Urinary bladder (tissue), 4 donors: ENCODE measurements around the gene NCOA1. TPM values are rescaled to one million over a fixed set of nuclear protein-coding genes. Genes with fewer than 3 reads are reported as not detected.
"Not testable (repeated sequence)": the region's sequence is repeated elsewhere in the genome, so short reads cannot be mapped to it uniquely, and the experiment has no call there.

Experiments
- DNase-seq: peaks from one replicate; pipeline ENCODE4 v3.0.0-alpha.2; 2015; ENCODE audit errors: extremely low spot score
- H3K27ac ChIP-seq: one replicate; pipeline ENCODE4 v1.5.1; 2013; ENCODE audit warnings: low read depth, mild to moderate bottlenecking, moderate library complexity
- H3K36me3 ChIP-seq: one replicate; pipeline ENCODE4 v1.6.1; 2013; ENCODE audit warnings: mild to moderate bottlenecking, moderate library complexity; ENCODE audit not compliant: insufficient read depth
- H3K4me1 ChIP-seq: one replicate; pipeline ENCODE4 v1.6.1; 2013; ENCODE audit warnings: mild to moderate bottlenecking, moderate library complexity; ENCODE audit not compliant: insufficient read depth
- H3K4me3 ChIP-seq: one replicate; pipeline ENCODE4 v1.5.1; 2013; ENCODE audit warnings: low read depth, low read length
- WGBS: extraction: QIAGEN DNeasy Blood & Tissue Kit; methylation state at CpG from one replicate; pipeline ENCODE4 v1.1.7; 2013; 5-methylcytosine and 5-hydroxymethylcytosine counted together
- polyA plus RNA-seq: library from polyadenylated mRNA; stranded (reverse); fragments of 200-250 nt; gene quantifications from one replicate; pipeline ENCODE4 v1.2.3, GENCODE V29; 2013
- total RNA-seq: library from RNA; depleted of rRNA; stranded (reverse); fragments of >200 nt; gene quantifications from one replicate; pipeline ENCODE4 v1.2.3, GENCODE V29; 2014
- donor health status: healthy with polysubstance abuse.
- donor health status: healthy.

NCOA1 gene
- total and polyA plus RNA-seq, 2 donors = 24.4 to 107 TPM

GRCh38 chr2:24466871-24467870 is 23.9 kb upstream of the NCOA1 start:
- no peak overlapping the region for H3K27ac ChIP-seq
- 82% methylated on average over 7 of the region's 7 CpGs for WGBS
- no peaks in the 10 kb centered on the region for H3K4me1 ChIP-seq
- DNase-seq = no peak
- H3K4me3 ChIP-seq = no peak overlapping the region
- H3K36me3 ChIP-seq = no peaks in the 10 kb centered on the region

- not testable (repeated sequence) for H3K27ac ChIP-seq, DNase-seq, H3K36me3 ChIP-seq, H3K4me3 ChIP-seq, H3K4me1 ChIP-seq
- 86% methylated on average over 1 of the region's 1 CpG for WGBS
These were observed 22.6 kb upstream of the NCOA1 start for GRCh38 chr2:24468453-24468852.

GRCh38 chr2:24469148-24469650 is 21.9 kb upstream of the NCOA1 start:
- no peak for DNase-seq
- no peak overlapping the region for H3K27ac ChIP-seq
- no peaks in the 10 kb centered on the region for H3K36me3 ChIP-seq
- no peak overlapping the region for H3K4me3 ChIP-seq
- 75% methylated on average over 2 of the region's 2 CpGs for WGBS
- H3K4me1 ChIP-seq = no peaks in the 10 kb centered on the region

- WGBS = 66% methylated on average over 5 of the region's 5 CpGs
- H3K4me1 ChIP-seq = no peaks in the 10 kb centered on the region
- H3K4me3 ChIP-seq = no peak overlapping the region
- no peak overlapping the region for H3K27ac ChIP-seq
- H3K36me3 ChIP-seq = no peaks in the 10 kb centered on the region
- DNase-seq = no peak
These were observed 19.4 kb upstream of the NCOA1 start for GRCh38 chr2:24471662-24472061.

- DNase-seq = no peak
- Histone ChIP-seq H3K27ac (no peak overlapping the region), H3K36me3 (no peaks in the 10 kb centered on the region), H3K4me3 (no peak overlapping the region), H3K4me1 (no peaks in the 10 kb centered on the region)
- 41% methylated on average over 1 of the region's 1 CpG for WGBS
These were observed 18.6 kb upstream of the NCOA1 start for GRCh38 chr2:24472416-24472815.

- Histone ChIP-seq H3K4me1 (no peaks in the 10 kb centered on the region), H3K36me3 (no peaks in the 10 kb centered on the region), H3K27ac (no peak overlapping the region), H3K4me3 (no peak overlapping the region)
- DNase-seq = no peak
These were observed 17.4 kb upstream of the NCOA1 start for GRCh38 chr2:24473626-24474025.

GRCh38 chr2:24474053-24474452 is 17.0 kb upstream of the NCOA1 start:
- Histone ChIP-seq H3K4me1 (no peaks in the 10 kb centered on the region), H3K4me3 (no peak overlapping the region), H3K27ac (no peak overlapping the region), H3K36me3 (no peaks in the 10 kb centered on the region)
- WGBS = 92% methylated on average over 5 of the region's 5 CpGs
- no peak for DNase-seq

DNA sequence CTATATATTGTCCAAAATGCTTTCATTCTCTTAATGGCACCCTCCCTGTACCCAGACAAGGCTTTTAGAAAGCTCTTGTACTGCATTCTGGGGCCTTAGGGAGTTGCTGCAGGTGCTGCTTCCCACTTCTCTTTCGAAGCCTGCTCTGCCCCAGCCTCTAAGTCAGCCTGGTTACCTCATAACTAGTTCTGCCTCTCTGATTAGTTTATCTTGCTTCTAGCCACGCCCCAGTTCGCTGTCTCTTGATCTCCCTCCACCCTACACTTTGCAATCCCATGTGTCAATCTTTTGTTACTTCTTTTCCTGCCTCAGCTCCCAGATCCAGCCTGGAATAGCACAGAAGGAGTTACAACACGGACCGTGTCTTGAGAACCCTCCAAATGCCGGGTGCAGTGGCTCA is 13.8 kb upstream of the NCOA1 start:
- Histone ChIP-seq H3K36me3 (no peaks in the 10 kb centered on the region), H3K4me1 (no peaks in the 10 kb centered on the region), H3K27ac (no peak overlapping the region), H3K4me3 (no peak overlapping the region)
- no peak for DNase-seq
- WGBS = 80% methylated on average over 6 of the region's 6 CpGs

DNA sequence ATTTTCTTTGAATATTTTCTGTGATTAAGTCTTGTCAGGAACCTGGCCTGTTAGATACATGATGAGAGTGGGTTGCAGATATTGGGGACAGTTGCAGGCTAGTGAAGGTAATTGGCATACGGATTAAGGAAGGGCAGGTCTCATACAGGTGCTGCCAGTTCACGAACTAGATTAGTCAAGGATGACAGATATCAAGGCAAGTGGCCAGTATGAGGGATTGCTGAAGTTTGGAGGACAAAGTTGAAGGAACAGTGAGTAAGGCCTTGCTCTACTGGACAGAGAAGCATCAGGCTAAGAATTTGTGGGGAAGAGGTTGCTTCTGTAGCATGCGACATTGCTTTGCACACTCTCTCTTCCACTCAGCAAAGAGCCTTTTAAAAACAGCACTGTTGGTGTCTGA is 12.8 kb upstream of the NCOA1 start:
- no peaks in the 10 kb centered on the region for H3K4me1 ChIP-seq
- WGBS = 75% methylated on average over 3 of the region's 3 CpGs
- no peak overlapping the region for H3K4me3 ChIP-seq
- DNase-seq = no peak
- H3K27ac ChIP-seq = no peak overlapping the region
- H3K36me3 ChIP-seq = no peaks in the 10 kb centered on the region

DNA sequence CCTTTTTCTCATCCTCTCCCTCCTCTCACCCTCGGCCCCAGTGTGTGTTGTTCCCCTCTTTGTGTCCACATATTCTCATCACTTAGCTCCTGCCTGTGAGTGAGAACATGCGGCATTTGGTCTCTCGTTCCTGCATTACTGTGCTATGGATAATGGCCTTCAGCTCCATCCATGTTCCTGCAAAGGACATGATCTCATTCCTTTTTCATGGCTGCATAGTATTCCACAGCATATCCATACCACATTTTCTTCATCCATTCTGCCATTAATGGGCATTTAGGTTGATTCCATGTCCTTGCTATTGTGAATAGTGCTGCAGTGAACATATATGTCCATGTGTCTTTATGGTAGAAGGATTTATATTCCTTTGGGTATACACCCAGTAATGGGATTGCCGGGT is 10.8 kb upstream of the NCOA1 start:
- Histone ChIP-seq H3K4me1 (no peaks in the 10 kb centered on the region), H3K4me3 (no peak overlapping the region), H3K27ac (no peak overlapping the region), H3K36me3 (no peaks in the 10 kb centered on the region)
- no peak for DNase-seq
- 93% methylated on average over 4 of the region's 4 CpGs for WGBS

GRCh38 chr2:24482251-24482971 is 8.6 kb upstream of the NCOA1 start:
- Histone ChIP-seq H3K4me3 (no peak overlapping the region), H3K27ac (no peak overlapping the region), H3K36me3 (no peaks in the 10 kb centered on the region), H3K4me1 (no peaks in the 10 kb centered on the region)
- WGBS = 75% methylated on average over 5 of the region's 5 CpGs
- DNase-seq = no peak

DNA sequence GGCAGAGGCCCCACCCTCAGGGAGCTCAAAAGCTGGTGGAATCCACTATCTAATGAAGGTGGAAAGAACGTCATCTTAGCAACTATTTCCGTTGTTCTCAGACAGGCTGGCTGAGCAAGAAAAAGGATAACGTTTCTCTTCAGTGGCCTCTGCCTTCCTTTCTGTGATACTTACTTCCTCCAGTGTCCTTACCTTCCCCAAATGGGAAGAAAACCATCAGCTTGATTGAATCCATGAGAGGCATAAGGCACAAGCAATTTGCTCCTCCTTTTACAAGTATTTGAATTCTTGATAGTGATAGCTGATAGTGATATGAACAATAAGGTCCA is 8.1 kb upstream of the NCOA1 start:
- no peaks in the 10 kb centered on the region for H3K36me3 ChIP-seq
- no peak overlapping the region for H3K27ac ChIP-seq
- no peaks in the 10 kb centered on the region for H3K4me1 ChIP-seq
- WGBS = 68% methylated on average over 3 of the region's 3 CpGs
- H3K4me3 ChIP-seq = no peak overlapping the region
- DNase-seq = no peak

GRCh38 chr2:24484677-24485076 is 6.4 kb upstream of the NCOA1 start:
- not testable (repeated sequence) for H3K36me3 ChIP-seq, H3K4me1 ChIP-seq, H3K27ac ChIP-seq, DNase-seq, H3K4me3 ChIP-seq
- WGBS = 91% methylated on average over 6 of the region's 6 CpGs

- Histone ChIP-seq H3K27ac (no peak overlapping the region), H3K4me3 (no peak overlapping the region), H3K36me3 (no peaks in the 10 kb centered on the region), H3K4me1 (no peaks in the 10 kb centered on the region)
- 89% methylated on average over 3 of the region's 3 CpGs for WGBS
- no peak for DNase-seq
These were observed 5.9 kb upstream of the NCOA1 start for GRCh38 chr2:24485197-24485596.
